HK-2 (cell line): ENCODE results near the gene ADGRG3.
A peak's percentile ranks its signal among the peaks of the same experiment; 100 is the strongest.
"Not testable (repeated sequence)": the region's sequence is repeated elsewhere in the genome, so short reads cannot be mapped to it uniquely, and the experiment has no call there.

ENCODE experiments used
- DNase-seq: peaks from one replicate; pipeline ENCODE4 v3.0.0-alpha.2; 2018; ENCODE audit not compliant: unreplicated experiment

The ADGRG3 gene

GRCh38 chr16:57713596-57713995, 45.5 kb downstream of the ADGRG3 start:
- DNase-seq, result no peak

GRCh38 chr16:57714047-57714446, 45.9 kb downstream of the ADGRG3 start:
- DNase-seq, result no peak

GRCh38 chr16:57720142-57720575, 52.1 kb downstream of the ADGRG3 start:
- DNase-seq, result peak; percentile 67

GRCh38 chr16:57721356-57722209, 53.5 kb downstream of the ADGRG3 start:
- no peak for DNase-seq

GRCh38 chr16:57722210-57722499, 54.0 kb downstream of the ADGRG3 start:
- DNase-seq, result no peak

GRCh38 chr16:57722651-57723050, 54.5 kb downstream of the ADGRG3 start:
- no peak for DNase-seq

- DNase-seq, result no peak
Observed at GRCh38 chr16:57723170-57723569, 55.1 kb downstream of the ADGRG3 start.

GRCh38 chr16:57724531-57724930, 56.4 kb downstream of the ADGRG3 start:
- no peak for DNase-seq

GRCh38 chr16:57725151-57725550, 57.0 kb downstream of the ADGRG3 start:
- DNase-seq, result no peak

- DNase-seq, result no peak
Observed at GRCh38 chr16:57725554-57725953, 57.4 kb downstream of the ADGRG3 start.

- no peak for DNase-seq
Observed at GRCh38 chr16:57725976-57726375, 57.9 kb downstream of the ADGRG3 start.

GRCh38 chr16:57726433-57726947, 58.4 kb downstream of the ADGRG3 start:
- DNase-seq, result no peak

- no peak for DNase-seq
Observed at GRCh38 chr16:57727610-57728009, 59.5 kb downstream of the ADGRG3 start.

GRCh38 chr16:57728336-57729181, 60.5 kb downstream of the ADGRG3 start:
- no peak for DNase-seq

GRCh38 chr16:57729182-57729484, 61.0 kb downstream of the ADGRG3 start:
- DNase-seq, result no peak

GRCh38 chr16:57729852-57730251, 61.7 kb downstream of the ADGRG3 start:
- not testable (repeated sequence) for DNase-seq

- DNase-seq, result no peak
Observed at GRCh38 chr16:57730771-57731730, 62.9 kb downstream of the ADGRG3 start.

- no peak for DNase-seq
Observed at GRCh38 chr16:57732037-57732436, 63.9 kb downstream of the ADGRG3 start.

- DNase-seq, result no peak
Observed at GRCh38 chr16:57732714-57733113, 64.6 kb downstream of the ADGRG3 start.

- no peak for DNase-seq
Observed at GRCh38 chr16:57734308-57734924, 66.3 kb downstream of the ADGRG3 start.
